OCI-LY7 (cell line): ENCODE data around the gene ATG16L2. TPM values are rescaled to one million over a fixed set of nuclear protein-coding genes. Genes with fewer than 3 reads are reported as not detected.
"Not testable (repeated sequence)": the region's sequence is repeated elsewhere in the genome, so short reads cannot be mapped to it uniquely, and the experiment has no call there.

Experiments used
- BruUV-seq: library from RNA; stranded (reverse); fragments of 400-500 nt; replicated peaks from 2 replicates; lab custom pipeline; 2021; lab: Mats Ljungman, UMichigan
- CTCF ChIA-PET: fragments of 300-600 bp; sonication (Branson Sonifier 250); formaldehyde crosslinking; loops from one replicate; lab custom pipeline; 2022; ENCODE audit warnings: antibody characterized with exemption; ENCODE audit not compliant: unreplicated experiment; lab: Charles Lee
- POLR2A ChIA-PET: fragments of 300-600 bp; sonication (Branson Sonifier 250); formaldehyde crosslinking; loops from one replicate; lab custom pipeline; 2022; ENCODE audit warnings: antibody characterized with exemption; lab: Charles Lee
- DNase-seq: peaks from one replicate; pipeline ENCODE4 v3.0.0-alpha.2; 2015; ENCODE audit warnings: low spot score
- H2AFZ ChIP-seq: fragments of 200-600 bp; sonication (generic), shearing (Covaris generic); 2 replicates; pipeline ENCODE4 v1.6.1; 2014; ENCODE audit warnings: mild to moderate bottlenecking, antibody characterized with exemption, low read length, moderate library complexity
- H3K27ac ChIP-seq: fragments of 200-600 bp; sonication (generic); 2 replicates; pipeline ENCODE4 v1.5.1; 2014; ENCODE audit warnings: mixed run types, low read depth, mild to moderate bottlenecking, moderate library complexity, low read length, inconsistent platforms; ENCODE audit not compliant: poor library complexity, severe bottlenecking
- H3K36me3 ChIP-seq: fragments of 200-600 bp; sonication (generic); 2 replicates; pipeline ENCODE4 v1.6.1; 2014; ENCODE audit warnings: mild to moderate bottlenecking, antibody characterized with exemption, low read length, moderate library complexity, mixed read lengths; ENCODE audit not compliant: insufficient read depth
- H3K4me1 ChIP-seq: fragments of 200-600 bp; sonication (generic); 2 replicates; pipeline ENCODE4 v1.5.1; 2014; ENCODE audit warnings: mild to moderate bottlenecking, low read length; ENCODE audit not compliant: insufficient read depth, poor library complexity, severe bottlenecking
- H3K4me2 ChIP-seq: fragments of 200-600 bp; sonication (generic); 2 replicates; pipeline ENCODE4 v1.6.1; 2014; ENCODE audit warnings: mild to moderate bottlenecking, low read length
- H3K4me3 ChIP-seq: fragments of 200-600 bp; sonication (generic); 2 replicates; pipeline ENCODE4 v1.5.1; 2014; ENCODE audit warnings: mild to moderate bottlenecking, low read depth, low read length; ENCODE audit not compliant: poor library complexity, severe bottlenecking
- H3K79me2 ChIP-seq: fragments of 200-600 bp; sonication (generic); 2 replicates; pipeline ENCODE4 v1.6.1; 2016; ENCODE audit warnings: low read depth, mild to moderate bottlenecking, low read length, moderate library complexity, mixed read lengths; ENCODE audit not compliant: insufficient read depth
- H3K9me2 ChIP-seq: fragments of 200-600 bp; sonication (generic); 2 replicates; pipeline ENCODE4 v1.6.1; 2016; ENCODE audit warnings: mild to moderate bottlenecking, low read length, mixed read lengths; ENCODE audit not compliant: insufficient read depth
- H3K9me3 ChIP-seq: fragments of 200-600 bp; sonication (generic); 2 replicates; pipeline ENCODE4 v1.6.1; 2014; ENCODE audit warnings: mild to moderate bottlenecking, mixed run types, low read length, mixed read lengths
- H4K20me1 ChIP-seq: fragments of 200-600 bp; sonication (generic); 2 replicates; pipeline ENCODE4 v1.6.1; 2014; ENCODE audit warnings: mild to moderate bottlenecking, antibody characterized with exemption, low read length, moderate library complexity, mixed read lengths; ENCODE audit not compliant: insufficient read depth
- CTCF ChIP-seq: fragments of 200-600 bp; sonication (generic); conservative IDR thresholded peaks from 2 replicates; pipeline ENCODE4 v1.5.1; 2014; ENCODE audit warnings: mild to moderate bottlenecking, antibody characterized with exemption, low read length, moderate library complexity, mixed read lengths
- EZH2phosphoT487 ChIP-seq: fragments of 200-600 bp; sonication (generic); IDR thresholded peaks from 2 replicates; pipeline ENCODE4 v1.6.1; 2018; ENCODE audit warnings: low read depth, borderline replicate concordance, mild to moderate bottlenecking, mixed run types, antibody characterized with exemption, low read length, moderate library complexity, mixed read lengths
- intact Hi-C: fragments of 100-400 bp; cut with micrococcal nuclease; formaldehyde crosslinking; loops from one replicate; pipeline ENCODE4 v1.10.0; 2022; ENCODE audit not compliant: unreplicated experiment
- total RNA-seq, 2 experiments: library from RNA; depleted of rRNA in 1 of 2; stranded (reverse); fragments of >200 nt in 1 of 2; shearing (Covaris generic) in 1 of 2; gene quantifications; 2 replicates each; pipeline ENCODE4 v1.2.3, GENCODE V29; 2014 to 2022

Gene ATG16L2
- total RNA-seq, 2 experiments from 2014 or later, result 103 to 108 TPM

DNA sequence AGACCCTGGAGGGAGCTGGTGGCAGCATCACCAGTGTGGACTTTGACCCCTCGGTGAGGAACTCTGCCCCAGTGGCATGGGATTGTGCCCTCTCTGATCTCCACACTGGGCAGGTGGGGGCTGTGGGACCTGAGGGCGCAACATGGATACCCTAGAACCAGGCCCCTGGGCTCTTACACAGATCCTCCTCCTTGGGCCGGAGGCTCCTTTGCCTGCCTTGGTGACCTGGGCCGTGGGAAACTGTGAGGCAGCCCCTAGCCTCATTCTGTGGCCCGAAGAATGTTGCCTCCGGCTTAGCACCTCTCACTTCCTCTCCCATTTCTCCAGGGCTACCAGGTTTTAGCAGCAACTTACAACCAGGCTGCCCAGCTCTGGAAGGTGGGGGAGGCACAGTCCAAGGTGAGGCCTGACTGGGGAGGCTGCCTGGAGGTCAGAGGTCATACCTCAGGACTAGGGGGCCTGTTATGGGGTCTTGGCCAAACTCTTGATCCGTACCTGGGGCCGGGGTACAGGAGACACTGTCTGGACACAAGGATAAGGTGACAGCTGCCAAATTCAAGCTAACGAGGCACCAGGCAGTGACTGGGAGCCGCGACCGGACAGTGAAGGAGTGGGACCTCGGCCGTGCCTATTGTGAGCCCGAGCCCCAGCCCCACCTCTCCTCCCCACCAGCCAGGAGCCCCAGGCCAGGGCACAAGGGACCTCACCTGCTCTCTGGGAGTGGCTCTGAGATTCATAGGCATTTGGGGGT is 12.2 kb downstream of the ATG16L2 start:
- BruUV-seq, result no TSS peak
- no peak overlapping the region for H3K27ac ChIP-seq
- no peaks in the 10 kb centered on the region for H4K20me1 ChIP-seq
- ChIA-PET CTCF (no interaction called here), POLR2A (no interaction called here)
- peaks cover 22% of the 10 kb centered on the region for H3K4me1 ChIP-seq
- no peak overlapping the region for H3K4me2 ChIP-seq
- H3K9me2 ChIP-seq, result no peaks in the 10 kb centered on the region
- H3K4me3 ChIP-seq, result no peak overlapping the region
- DNase-seq, result no peak
- H3K79me2 ChIP-seq, result no peaks in the 10 kb centered on the region
- TF ChIP-seq EZH2phosphoT487 (no peak), CTCF (no peak)
- intact Hi-C loops, result no loop called here
- no peaks in the 10 kb centered on the region for H3K9me3 ChIP-seq
- H2AFZ ChIP-seq, result no peak overlapping the region
- H3K36me3 ChIP-seq, result peaks cover 91% of the 10 kb centered on the region

DNA sequence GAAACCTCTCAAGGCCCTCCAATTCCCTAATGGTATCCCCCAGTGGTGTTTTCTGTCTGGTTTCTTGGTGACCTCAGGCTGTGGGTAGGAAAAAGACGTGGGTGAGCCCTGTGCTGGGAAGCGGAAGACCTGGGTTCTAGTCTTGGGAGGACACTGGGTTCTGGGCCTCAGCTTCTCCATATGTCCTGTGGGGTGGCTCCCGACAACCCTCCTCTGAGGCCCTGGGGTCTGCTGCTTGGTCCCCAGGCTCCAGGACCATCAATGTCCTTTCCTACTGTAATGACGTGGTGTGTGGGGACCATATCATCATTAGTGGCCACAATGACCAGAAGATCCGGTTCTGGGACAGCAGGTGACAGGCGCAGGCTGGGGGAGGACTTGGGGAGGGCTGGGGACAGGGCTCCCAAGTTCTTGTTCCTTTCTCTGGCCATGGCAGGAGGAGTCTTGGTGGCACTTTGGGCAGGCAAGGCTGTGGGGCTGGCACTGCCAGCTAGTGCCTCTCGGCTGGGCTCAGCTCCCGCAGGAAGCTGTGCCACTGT is 12.8 kb downstream of the ATG16L2 start:
- Histone ChIP-seq H3K4me2 (no peak overlapping the region), H3K9me3 (no peaks in the 10 kb centered on the region)
- no TSS peak for BruUV-seq

GRCh38 chr11:72827656-72828055 is 13.4 kb downstream of the ATG16L2 start:
- H3K9me3 ChIP-seq, H3K4me2 ChIP-seq, H3K9me2 ChIP-seq, H4K20me1 ChIP-seq, H3K27ac ChIP-seq, CTCF ChIA-PET, H3K4me1 ChIP-seq, intact Hi-C loops, BruUV-seq, H3K4me3 ChIP-seq, DNase-seq, H3K79me2 ChIP-seq, H2AFZ ChIP-seq: not testable (repeated sequence)
- peaks cover 95% of the 10 kb centered on the region for H3K36me3 ChIP-seq
- POLR2A ChIA-PET, result interaction anchor here (0.7 to 1.0 kb wide), 3 partner anchors 11 to 337 kb away, joined by 3 read pairs; no protein-coding TSS in a partner anchor

More for the DNA sequence above, 12.8 kb downstream of the ATG16L2 start:
- H3K4me3 ChIP-seq, result no peak overlapping the region
- CTCF ChIA-PET, result no interaction called here
- TF ChIP-seq EZH2phosphoT487 (no peak), CTCF (no peak)
- no peak for DNase-seq
- no peak overlapping the region for H2AFZ ChIP-seq
- H3K79me2 ChIP-seq, result no peaks in the 10 kb centered on the region
- no peaks in the 10 kb centered on the region for H4K20me1 ChIP-seq
- intact Hi-C loops, result no loop called here
- no peaks in the 10 kb centered on the region for H3K9me2 ChIP-seq
- POLR2A ChIA-PET, result no interaction called here
- H3K27ac ChIP-seq, result no peak overlapping the region
- peaks cover 16% of the 10 kb centered on the region for H3K4me1 ChIP-seq
- peaks cover 92% of the 10 kb centered on the region for H3K36me3 ChIP-seq
